CD4-positive, alpha-beta T cell treated with Interleukin-1 beta for 1 hour (primary cell): Measurements from ENCODE around the gene GDPD1.
"Not testable (repeated sequence)": the region's sequence is repeated elsewhere in the genome, so short reads cannot be mapped to it uniquely, and the experiment has no call there.

Source experiments
- DNase-seq, 2 donors: peaks; one replicate each; pipeline ENCODE4 v3.0.0-alpha.2; 2020 to 2022

GDPD1 gene

GRCh38 chr17:59257101-59257500, 36.8 kb downstream of the GDPD1 start:
- DNase-seq = no peak

DNA sequence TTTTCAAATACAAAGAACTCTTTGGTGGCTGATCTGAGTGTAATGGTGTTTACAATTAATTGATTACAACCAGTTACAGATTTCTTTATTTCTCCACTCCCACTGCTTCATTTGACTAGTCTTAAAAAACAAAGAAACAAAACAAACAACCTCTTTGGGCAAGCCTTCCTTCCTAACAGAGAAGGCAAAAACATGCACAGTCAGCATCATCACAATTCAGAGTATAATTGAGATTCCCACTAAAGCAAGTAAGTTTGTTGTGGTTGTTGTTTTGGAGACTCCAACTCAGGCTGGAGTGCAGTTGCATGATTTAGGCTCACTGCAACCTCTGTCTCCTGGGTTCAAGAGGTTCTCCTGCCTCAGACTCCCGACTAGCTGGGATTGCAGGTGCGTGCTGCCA, 40.4 kb downstream of the GDPD1 start:
- no peak for DNase-seq

DNA sequence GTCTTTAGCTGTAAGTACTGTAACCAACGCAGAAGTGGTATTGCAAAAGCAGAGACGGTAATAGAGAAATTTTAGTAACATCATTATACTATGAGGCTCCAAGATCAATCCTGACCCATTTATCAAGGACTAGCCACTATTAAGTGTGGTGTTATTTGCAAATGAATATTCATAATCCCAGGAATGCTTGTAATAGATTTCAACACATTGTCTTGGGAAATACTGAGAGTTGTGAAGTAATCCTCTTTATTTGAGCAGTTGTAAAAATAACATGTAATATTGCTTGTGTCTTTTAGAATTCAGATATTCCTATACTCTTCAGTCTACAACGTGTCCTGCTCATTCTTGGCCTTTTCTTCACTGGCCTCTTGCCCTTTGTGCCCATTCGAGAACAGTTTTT, 46.4 kb downstream of the GDPD1 start:
- no peak for DNase-seq

DNA sequence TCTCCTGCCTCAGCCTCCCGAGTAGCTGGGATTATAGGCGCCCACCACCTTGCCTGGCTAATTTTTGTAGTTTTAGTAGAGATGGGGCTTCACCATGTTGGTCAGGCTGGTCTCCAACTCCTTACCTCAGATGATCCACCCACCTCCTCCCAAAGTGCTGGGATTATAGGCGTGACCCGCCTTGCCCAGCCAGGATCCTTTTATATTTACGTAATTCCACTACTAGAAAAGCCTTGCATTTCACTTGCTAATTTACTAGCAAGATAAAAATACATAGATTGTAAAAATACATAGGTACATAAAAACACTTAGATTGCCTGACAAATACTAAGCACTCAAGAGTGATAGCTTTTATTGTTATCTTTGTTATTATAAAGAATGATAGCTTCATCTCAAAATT, 47.5 kb downstream of the GDPD1 start:
- no peak for DNase-seq

DNA sequence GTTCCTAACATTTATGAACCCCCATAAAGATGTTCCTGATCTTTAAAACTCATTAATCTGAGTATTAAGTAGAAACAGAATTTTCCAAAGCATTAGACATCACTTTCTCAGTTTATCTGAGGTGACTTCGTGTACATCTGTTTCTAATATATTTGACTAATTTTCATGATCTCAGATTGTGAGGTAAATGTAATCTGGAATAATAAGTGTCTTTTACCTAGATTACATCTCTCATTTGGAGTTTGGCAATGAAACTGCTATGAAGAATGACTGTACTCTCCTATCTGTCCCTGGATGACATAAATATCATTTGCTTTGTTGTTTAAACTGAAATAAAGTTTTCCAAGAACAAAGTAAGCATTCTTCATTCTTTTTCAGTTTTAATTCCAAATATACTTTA, 55.3 kb downstream of the GDPD1 start:
- DNase-seq = no peak

GRCh38 chr17:59277031-59277430, 56.7 kb downstream of the GDPD1 start:
- peak in 1 of 2 donors; percentile 6 for DNase-seq

DNA sequence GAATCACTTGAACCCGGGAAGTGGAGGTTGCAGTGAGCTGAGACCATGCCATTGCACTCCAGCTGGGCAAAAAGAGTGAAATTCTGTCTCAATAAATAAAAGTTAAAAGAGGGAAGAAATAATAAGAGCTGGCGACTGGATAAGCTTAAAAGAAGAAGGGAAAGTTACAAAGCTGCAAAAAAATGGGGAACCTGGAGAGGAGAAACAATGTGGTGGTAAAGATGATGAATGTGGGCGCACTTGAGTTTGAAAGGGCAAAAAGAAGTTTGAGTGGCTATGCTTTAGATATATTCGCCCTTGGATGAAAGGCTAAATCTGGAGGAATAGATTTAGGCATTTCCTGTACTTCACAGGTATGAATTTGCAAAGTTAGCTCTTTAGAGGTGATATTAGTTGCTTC, 58.1 kb downstream of the GDPD1 start:
- DNase-seq = no peak

- no peak for DNase-seq
Observed at GRCh38 chr17:59284317-59284716, 64.0 kb downstream of the GDPD1 start.

DNA sequence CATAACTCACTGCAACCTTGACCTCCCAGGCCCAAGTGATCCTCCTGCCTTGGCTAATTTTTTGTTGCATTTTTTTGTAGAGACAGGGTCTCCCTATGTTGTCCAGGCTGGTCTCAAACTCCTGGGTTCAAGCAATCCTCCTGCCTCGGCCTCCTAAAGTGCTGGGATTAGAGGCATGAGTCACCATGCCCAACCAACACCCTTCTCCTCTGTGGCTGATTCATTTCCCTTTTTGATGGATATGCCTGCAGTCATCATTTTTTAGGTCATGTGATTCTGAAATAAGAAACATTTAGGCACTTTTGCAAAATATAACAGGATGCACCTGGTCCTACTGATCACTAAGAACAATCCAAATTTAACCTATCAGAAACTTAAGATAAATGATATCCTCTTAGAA, 67.1 kb downstream of the GDPD1 start:
- DNase-seq = peak in 1 of 2 donors; percentile 28

DNA sequence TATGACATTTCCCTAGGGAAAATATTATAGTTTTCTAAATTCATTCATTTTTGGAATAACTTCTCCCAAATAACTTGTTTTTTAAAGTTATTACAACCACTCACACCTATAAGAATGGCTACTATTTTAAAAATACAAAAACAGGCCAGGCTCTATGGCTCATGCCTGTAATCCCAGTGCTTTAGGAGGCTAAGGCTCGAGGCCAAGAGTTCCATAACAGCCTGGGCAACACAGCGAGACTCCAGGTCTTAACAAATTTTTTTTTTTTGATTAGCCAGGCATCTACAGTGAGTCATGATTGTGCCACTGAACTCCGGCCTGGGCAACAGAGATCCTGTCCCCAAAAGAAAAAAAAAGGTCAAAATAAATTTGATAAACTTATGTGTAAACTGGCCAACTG, 67.6 kb downstream of the GDPD1 start:
- no peak for DNase-seq

DNA sequence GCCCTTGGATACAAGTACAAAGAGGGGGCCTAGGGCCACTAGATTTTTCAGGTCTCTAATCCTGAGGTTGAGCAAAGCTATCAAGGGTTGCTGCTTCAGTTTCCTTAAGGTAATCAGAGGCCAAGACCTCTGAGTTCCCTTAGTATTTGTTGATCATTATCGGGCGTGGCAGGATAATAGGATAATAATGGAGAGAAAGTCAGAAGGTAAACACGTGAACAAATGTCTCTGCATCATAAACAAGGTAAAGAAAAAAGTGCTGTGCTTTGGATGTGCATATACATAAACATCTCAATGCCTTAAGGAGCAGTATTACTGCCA, 69.6 kb downstream of the GDPD1 start:
- no peak for DNase-seq

GRCh38 chr17:59290302-59290998, 70.1 kb downstream of the GDPD1 start:
- not testable (repeated sequence) for DNase-seq

DNA sequence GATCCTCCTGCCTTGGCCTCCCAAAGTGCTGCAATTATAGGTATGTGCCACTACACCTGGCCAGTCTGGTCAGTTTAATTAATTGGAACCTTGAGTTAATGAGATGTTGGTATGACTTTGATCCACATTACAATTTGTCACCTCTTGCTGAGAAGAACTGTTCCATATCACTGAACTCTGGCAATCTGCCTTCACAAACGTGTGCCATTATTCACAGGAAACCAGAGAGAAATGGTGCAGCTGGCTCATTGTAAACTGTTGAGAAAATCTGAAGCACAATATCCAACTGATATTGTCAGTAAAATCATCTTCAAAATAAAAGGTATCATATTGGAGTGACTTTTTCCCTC, 71.8 kb downstream of the GDPD1 start:
- no peak for DNase-seq

DNA sequence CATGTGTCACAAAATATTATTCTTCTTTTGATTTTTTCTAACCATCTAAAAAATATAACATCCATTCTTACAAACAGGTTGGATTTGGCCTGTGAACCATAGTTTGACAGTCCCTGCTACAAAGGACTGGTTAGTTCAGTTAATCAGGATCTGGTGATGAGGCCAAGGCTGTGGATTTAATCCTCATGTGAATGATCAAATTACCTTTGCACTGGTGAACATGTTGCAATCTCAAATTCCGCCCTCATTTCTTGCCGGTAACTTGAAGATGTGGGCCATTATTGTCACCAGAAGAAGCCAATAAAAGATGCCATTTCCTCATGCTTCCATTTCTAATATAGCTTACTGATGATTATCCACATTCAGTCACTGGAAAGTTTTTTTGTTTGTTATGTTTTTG, 75.9 kb downstream of the GDPD1 start:
- no peak for DNase-seq

DNA sequence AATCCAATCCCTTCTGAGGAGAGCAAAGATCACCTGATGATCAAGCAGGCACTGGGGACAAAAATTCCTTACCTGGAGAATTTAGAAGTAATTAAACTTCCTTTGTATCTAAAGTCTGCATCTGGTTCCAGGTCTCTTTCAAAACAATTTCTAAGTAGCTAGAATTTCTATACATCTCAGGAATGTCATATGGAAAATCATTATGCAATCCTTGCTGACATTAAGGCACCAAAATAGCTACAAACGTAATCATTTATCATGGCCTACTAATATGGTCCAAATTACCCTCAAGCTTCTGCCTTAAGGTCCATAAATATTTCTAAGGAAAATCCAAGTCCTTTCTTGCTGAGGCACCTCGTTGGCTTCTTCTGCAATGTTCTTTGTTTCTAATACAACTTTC, 78.2 kb downstream of the GDPD1 start:
- no peak for DNase-seq

DNA sequence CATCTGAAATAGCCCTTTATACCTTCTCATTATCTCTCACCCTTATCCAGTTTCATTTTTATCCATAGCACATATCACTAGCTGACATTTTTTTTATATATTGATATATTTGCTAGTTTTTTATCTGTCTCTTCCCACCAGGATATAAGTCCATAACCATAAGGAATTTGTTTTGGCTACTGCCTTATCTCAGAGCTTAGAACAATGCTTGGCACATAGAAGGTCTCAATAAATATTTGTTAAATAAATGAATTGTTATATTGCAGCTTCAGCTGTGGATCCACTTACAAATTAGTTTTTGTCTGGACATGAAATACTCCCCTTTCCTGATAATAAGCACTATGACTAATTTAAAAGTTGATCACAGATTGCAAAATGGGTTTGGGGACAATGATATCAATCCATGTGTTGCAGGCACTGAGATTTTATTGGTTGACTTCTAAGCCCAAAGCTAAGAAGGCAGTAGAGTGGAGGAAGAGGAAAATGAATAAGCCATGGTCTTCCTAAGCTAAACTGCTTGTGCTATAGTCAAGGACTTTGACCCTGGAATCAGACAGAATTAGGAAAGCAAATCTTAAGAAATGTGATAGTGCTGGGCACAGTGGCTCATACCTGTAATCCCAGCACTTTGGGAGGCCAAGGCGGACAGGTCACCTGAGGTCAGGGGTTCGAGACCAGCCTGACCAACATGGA, 79.2 kb downstream of the GDPD1 start:
- DNase-seq = no peak

DNA sequence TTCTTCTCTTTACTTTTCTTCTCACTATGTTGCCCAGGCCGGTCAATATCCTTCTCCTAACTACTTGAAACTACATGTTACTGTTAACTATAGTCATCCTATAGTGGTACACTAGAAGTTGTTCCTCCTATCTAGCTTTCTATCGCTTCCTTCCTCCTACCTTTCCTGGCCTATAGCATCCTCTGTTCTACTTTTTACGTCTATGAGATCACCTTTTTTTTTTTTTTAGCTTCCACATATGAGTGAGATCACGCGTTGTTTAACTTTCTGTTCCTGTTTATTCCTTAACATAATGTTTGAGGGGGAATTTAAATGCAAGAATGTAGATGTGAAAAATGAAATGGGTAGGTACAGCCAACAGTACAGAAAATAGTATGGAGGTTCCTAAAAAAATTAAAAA, 80.6 kb downstream of the GDPD1 start:
- no peak for DNase-seq

DNA sequence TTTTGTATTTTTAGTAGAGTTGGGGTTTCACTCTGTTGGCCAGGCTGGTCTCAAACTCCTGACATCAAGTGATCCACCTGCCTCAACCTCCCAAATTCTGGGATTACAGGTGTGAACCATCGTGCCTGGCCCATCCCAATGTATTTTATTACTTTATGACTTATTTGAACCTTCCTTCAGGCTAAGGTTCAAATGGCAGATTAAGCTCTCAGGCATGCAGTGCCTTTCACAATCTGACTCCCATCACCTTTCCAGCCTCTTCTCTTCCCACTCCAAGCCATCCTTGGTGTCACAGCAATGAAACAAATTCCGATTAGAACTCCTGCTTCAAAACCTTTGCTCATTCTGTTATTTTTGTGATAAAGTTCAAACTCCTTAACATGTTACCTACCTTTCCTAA, 84.5 kb downstream of the GDPD1 start:
- DNase-seq = no peak

DNA sequence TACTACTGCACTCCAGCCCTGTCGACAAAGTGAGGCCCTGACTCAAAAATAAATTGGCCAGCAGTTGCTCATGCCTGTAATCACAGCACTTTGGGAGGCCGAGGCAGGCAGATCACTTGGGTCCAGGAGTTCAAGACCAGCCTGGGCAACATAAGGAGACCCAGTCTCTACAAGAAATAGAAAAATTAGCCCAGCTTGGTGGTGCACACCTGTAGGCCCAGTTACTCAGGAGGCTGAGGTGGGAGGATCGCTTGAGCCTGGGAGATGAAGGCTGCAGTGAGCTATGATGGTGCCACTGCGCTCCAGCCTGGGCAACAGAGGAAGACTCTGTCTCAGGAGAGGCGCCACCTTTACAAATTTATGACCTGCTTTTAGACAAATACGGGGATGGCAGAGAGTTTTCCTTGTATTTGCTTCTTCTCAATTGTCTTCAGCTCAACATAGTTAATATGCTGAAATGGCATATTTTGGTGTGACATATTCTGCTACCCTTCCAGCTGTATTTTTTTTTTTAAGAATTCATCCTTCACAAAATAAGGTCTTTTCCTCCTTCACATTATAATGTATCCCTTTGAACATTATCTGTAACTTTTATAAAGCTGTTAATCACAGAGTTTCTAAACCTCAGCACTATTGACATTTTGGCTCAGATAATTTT, 90.1 kb downstream of the GDPD1 start:
- no peak for DNase-seq

DNA sequence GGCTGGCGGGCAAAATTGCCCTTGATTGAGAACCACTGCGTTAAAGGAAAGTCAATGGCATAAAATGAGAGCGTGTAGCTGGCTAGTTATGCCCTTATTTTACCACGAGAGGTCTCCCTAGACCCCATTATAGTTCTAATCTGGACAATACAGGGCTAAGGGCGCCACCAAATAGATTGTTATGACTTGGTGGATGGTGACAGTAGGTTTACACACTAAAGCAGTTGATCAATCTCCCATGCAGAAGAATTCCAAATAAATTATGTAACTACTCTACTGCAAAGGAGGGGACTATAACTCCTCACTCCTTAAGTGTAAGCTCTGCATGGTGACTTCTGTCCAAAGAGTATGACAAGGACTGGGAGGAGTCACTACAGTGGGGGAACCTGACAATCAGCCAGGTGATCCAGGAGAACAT, 90.7 kb downstream of the GDPD1 start:
- DNase-seq = peak; percentile 50 to 77

- not testable (repeated sequence) for DNase-seq
Observed at GRCh38 chr17:59311521-59311920, 91.2 kb downstream of the GDPD1 start.

DNA sequence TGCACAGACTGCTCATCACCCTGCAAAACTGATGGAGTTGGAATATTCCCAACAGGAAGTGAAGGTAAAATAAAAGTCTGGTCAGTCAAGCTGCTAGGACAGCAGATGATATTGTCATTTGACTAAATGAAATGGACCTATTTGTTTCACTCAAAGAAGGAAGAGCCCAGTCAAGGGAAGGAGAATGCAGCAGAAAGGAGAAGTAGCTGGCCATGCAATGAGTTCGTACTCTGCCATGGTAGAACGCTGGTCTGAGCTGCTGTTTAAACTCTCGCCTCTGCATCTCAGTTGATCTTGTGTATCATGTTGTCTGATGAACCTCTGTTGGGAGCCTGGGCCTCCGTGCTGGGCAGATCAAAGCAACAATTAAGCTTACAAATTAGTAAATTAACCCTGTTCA, 95.6 kb downstream of the GDPD1 start:
- DNase-seq = no peak
